SK-N-SH (cell line): ENCODE measurements around the gene CANX. TPM values are rescaled to one million over a fixed set of nuclear protein-coding genes. Genes with fewer than 3 reads are reported as not detected.
A peak's percentile ranks its signal among the peaks of the same experiment; 100 is the strongest.

ENCODE experiments used
- CTCF ChIA-PET: fragments of 300-600, 350-600 bp; formaldehyde crosslinking; extraction: SDS; loops from one replicate; lab custom pipeline; 2021; lab: Yijun Ruan, JAX
- POLR2A ChIA-PET: fragments of 350-600 bp; sonication (Branson Sonifier 250); formaldehyde crosslinking; extraction: SDS; loops from one replicate; lab custom pipeline; 2020; ENCODE audit warnings: antibody characterized with exemption, inconsistent platforms; lab: Yijun Ruan, JAX
- DNase-seq: peaks from one replicate; pipeline ENCODE4 v3.0.0; 2012
- H2AFZ ChIP-seq: fragments of 200-600 bp; sonication (generic); 2 replicates; pipeline ENCODE4 v1.8.1; 2016; ENCODE audit warnings: antibody characterized with exemption, mild to moderate bottlenecking, low read depth
- H3F3A ChIP-seq: fragments of 200-600 bp; sonication (generic); replicated peaks from 2 replicates; pipeline ENCODE3; 2016; ENCODE audit warnings: antibody characterized with exemption, mild to moderate bottlenecking; ENCODE audit not compliant: insufficient read depth
- H3K27ac ChIP-seq, 2 experiments: fragments of 200-500 bp in 1 of 2; fragments of 200-600 bp in 1 of 2; sonication (Bioruptor generic) in 1 of 2; sonication (generic), shearing (Covaris generic) in 1 of 2; 2 replicates each; pipeline versions ENCODE4 v1.5.1 to v1.6.1; 2014 to 2016; ENCODE audit warnings: low read depth in 2 of 2, inconsistent platforms in 1 of 2, low read length in 1 of 2, mild to moderate bottlenecking in 1 of 2, mixed read lengths in 1 of 2
- H3K27me3 ChIP-seq: fragments of 200-600 bp; sonication (generic), shearing (Covaris generic); 2 replicates; pipeline ENCODE4 v1.6.1; 2016; ENCODE audit warnings: mixed run types; ENCODE audit not compliant: insufficient read depth
- H3K36me3 ChIP-seq, 2 experiments: fragments of 200-500 bp in 1 of 2; fragments of 200-600 bp in 1 of 2; sonication (Bioruptor generic) in 1 of 2; sonication (generic) in 1 of 2; replicated peaks in 1 of 2; 2 replicates each; pipeline versions ENCODE3 to v1.5.1; 2014 to 2016; ENCODE audit warnings: low read length in 1 of 2, mild to moderate bottlenecking in 1 of 2; ENCODE audit not compliant: insufficient read depth in 2 of 2, control insufficient read depth in 1 of 2
- H3K4me1 ChIP-seq, 2 experiments: fragments of 200-500 bp in 1 of 2; fragments of 200-600 bp in 1 of 2; sonication (Bioruptor generic) in 1 of 2; sonication (generic), shearing (Covaris generic) in 1 of 2; 2 replicates each; pipeline versions ENCODE4 v1.5.1 to v1.6.1; 2014 to 2016; ENCODE audit warnings: low read depth in 1 of 2, low read length in 1 of 2, mixed run types in 1 of 2; ENCODE audit not compliant: insufficient read depth in 2 of 2, control insufficient read depth in 1 of 2
- H3K4me2 ChIP-seq: fragments of 200-600 bp; sonication (generic), shearing (Covaris generic); 2 replicates; pipeline ENCODE4 v1.6.1; 2017; ENCODE audit warnings: mixed run types
- H3K4me3 ChIP-seq, 2 experiments: fragments of 200-500 bp in 1 of 2; fragments of 200-600 bp in 1 of 2; sonication (Bioruptor generic) in 1 of 2; sonication (generic), shearing (Covaris generic) in 1 of 2; 2 replicates each; pipeline versions ENCODE4 v1.5.1 to v1.8.1; 2014 to 2016; ENCODE audit warnings: low read depth in 2 of 2, inconsistent platforms in 1 of 2, low read length in 1 of 2, mild to moderate bottlenecking in 1 of 2, mixed read lengths in 1 of 2, moderate library complexity in 1 of 2
- H3K79me2 ChIP-seq: fragments of 200-600 bp; sonication (generic); 2 replicates; pipeline ENCODE4 v1.8.1; 2017; ENCODE audit warnings: mild to moderate bottlenecking; ENCODE audit not compliant: insufficient read depth
- H3K9ac ChIP-seq: fragments of 200-600 bp; sonication (generic); 2 replicates; pipeline ENCODE4 v1.6.1; 2017; ENCODE audit warnings: mixed run types
- H3K9me2 ChIP-seq: fragments of 200-600 bp; sonication (generic); 2 replicates; pipeline ENCODE4 v1.6.1; 2017; ENCODE audit warnings: mixed run types
- H3K9me3 ChIP-seq: fragments of 200-600 bp; sonication (generic); 2 replicates; pipeline ENCODE4 v1.6.1; 2017; ENCODE audit warnings: mixed run types, mild to moderate bottlenecking, moderate library complexity
- H4K20me1 ChIP-seq: fragments of 200-600 bp; sonication (generic); 2 replicates; pipeline ENCODE4 v1.6.1; 2017; ENCODE audit warnings: mild to moderate bottlenecking, mixed run types; ENCODE audit not compliant: insufficient read depth
- CTCF ChIP-seq: fragments of 200-600 bp; sonication (generic); IDR thresholded peaks from 2 replicates; pipeline ENCODE4 v1.6.1; 2017; ENCODE audit warnings: antibody characterized with exemption, mild to moderate bottlenecking, moderate library complexity
- ELF1 ChIP-seq: IDR thresholded peaks from 2 replicates; pipeline ENCODE4 v1.4.0; 2012
- EP300 ChIP-seq, 2 experiments: IDR thresholded peaks; 2 replicates each; pipeline versions ENCODE4 v1.4.0 to v1.6.1; 2012; ENCODE audit warnings: borderline replicate concordance in 1 of 2, low read depth in 1 of 2, low read length in 1 of 2
- EZH2phosphoT487 ChIP-seq: fragments of 200-600 bp; sonication (generic); IDR thresholded peaks from 2 replicates; pipeline ENCODE4 v1.6.1; 2017; ENCODE audit warnings: low read depth, mixed run types, mild to moderate bottlenecking, antibody characterized with exemption, moderate library complexity, borderline replicate concordance
- FOSL2 ChIP-seq: IDR thresholded peaks from 2 replicates; pipeline ENCODE4 v1.4.0; 2012; ENCODE audit warnings: low read depth, mild to moderate bottlenecking, moderate library complexity, borderline replicate concordance
- FOXJ3 ChIP-seq: sonication (generic); formaldehyde crosslinking; IDR thresholded peaks from 2 replicates; pipeline ENCODE4 v1.5.1; 2020; ENCODE audit warnings: mild to moderate bottlenecking, missing genetic modification reagents
- FOXM1 ChIP-seq: IDR thresholded peaks from 2 replicates; pipeline ENCODE4 v1.4.0; 2012; ENCODE audit warnings: low read depth, mild to moderate bottlenecking
- GATA2 ChIP-seq: sonication (generic); formaldehyde crosslinking; IDR thresholded peaks from 2 replicates; pipeline ENCODE4 v1.5.0; 2020; ENCODE audit warnings: mild to moderate bottlenecking, missing genetic modification reagents
- JUND ChIP-seq: IDR thresholded peaks from 2 replicates; pipeline ENCODE4 v1.4.0; 2012
- MAX ChIP-seq: IDR thresholded peaks from 2 replicates; pipeline ENCODE4 v1.4.0; 2012; ENCODE audit warnings: low read depth
- NRF1 ChIP-seq: IDR thresholded peaks from 2 replicates; pipeline ENCODE4 v1.6.1; 2012; ENCODE audit warnings: low read depth, mild to moderate bottlenecking, low read length
- RAD21 ChIP-seq: IDR thresholded peaks from 2 replicates; pipeline ENCODE4 v1.6.1; 2012; ENCODE audit warnings: mild to moderate bottlenecking, low read length
- RXRA ChIP-seq: IDR thresholded peaks from 2 replicates; pipeline ENCODE4 v1.4.0; 2012; ENCODE audit warnings: low read depth, mild to moderate bottlenecking, borderline replicate concordance
- TEAD4 ChIP-seq: IDR thresholded peaks from 2 replicates; pipeline ENCODE4 v1.4.0; 2012; ENCODE audit warnings: mild to moderate bottlenecking, borderline replicate concordance; ENCODE audit not compliant: insufficient read depth
- ZBTB33 ChIP-seq: IDR thresholded peaks from 2 replicates; pipeline ENCODE4 v1.4.0; 2012; ENCODE audit warnings: low read depth, borderline replicate concordance
- WGBS: methylation state at CpG from one replicate; pipeline ENCODE4 v1.1.6; 2017; ENCODE audit warnings: low lambda C conversion rate; 5-methylcytosine and 5-hydroxymethylcytosine counted together
- polyA plus RNA-seq, 3 experiments: library from polyadenylated mRNA; depleted of rRNA; stranded (reverse); fragments of >200 nt; gene quantifications; 2 replicates each; pipeline ENCODE4 v1.2.3, GENCODE V29; 2012
- TF ChIP-seq, protein P1 (sequence below): IDR thresholded peaks from 2 replicates; pipeline ENCODE4 v1.4.0; 2012; ENCODE audit warnings: low read depth, borderline replicate concordance
- TF ChIP-seq, protein P2 (sequence below): IDR thresholded peaks from 2 replicates; pipeline ENCODE4 v1.6.1; 2012; ENCODE audit warnings: mild to moderate bottlenecking, low read depth, low read length, moderate library complexity
- TF ChIP-seq, protein P3 (sequence below): fragments of 150-350 bp; IDR thresholded peaks from 2 replicates; pipeline ENCODE4 v1.6.1; 2016; ENCODE audit warnings: mild to moderate bottlenecking, low read depth, low read length

CANX gene
- polyA plus RNA-seq, 1 of the 3 experiments (the other 2 are of a cell fraction), result 215 TPM

DNA sequence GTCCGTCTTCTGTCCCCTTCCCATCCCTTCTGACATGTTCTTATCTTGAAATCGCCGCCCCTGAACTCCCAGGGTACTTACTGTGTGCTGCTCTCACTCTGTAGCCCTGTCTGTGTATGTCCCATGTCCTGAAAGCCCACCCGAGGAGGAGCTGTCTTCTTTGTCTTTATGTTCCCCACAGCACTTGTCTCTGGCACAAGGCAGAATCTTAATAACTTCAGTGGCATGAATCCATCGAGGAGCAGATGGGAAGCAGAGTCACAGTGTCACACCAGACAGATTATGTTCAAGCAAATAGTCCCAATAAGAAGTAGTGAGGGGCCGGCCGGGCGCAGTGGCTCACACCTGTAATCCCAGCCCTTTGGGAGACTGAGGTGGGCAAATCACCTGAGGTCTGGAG, 65.3 kb downstream of the CANX start:
- 83% methylated on average over 8 of the region's 8 CpGs for WGBS
- Histone ChIP-seq H3K36me3 (peaks cover 12 to 16% of the 10 kb centered on the region in 2 experiments), H3K9me3 (no peaks in the 10 kb centered on the region), H3K9ac (no peak overlapping the region), H3F3A (peaks cover 44% of the 10 kb centered on the region), H2AFZ (no peak overlapping the region), H3K27ac (peak overlapping the region in 1 of 2 experiments; percentile 88; a peak in 3 of 4 replicates), H3K4me3 (no peak overlapping the region), H3K4me1 (peaks cover 38 to 54% of the 10 kb centered on the region in 2 experiments), H3K9me2 (no peaks in the 10 kb centered on the region), H4K20me1 (peaks cover 40% of the 10 kb centered on the region), H3K4me2 (0 out of 2 replicates have a peak overlapping the region, but pooled peaks have one; percentile 14), H3K27me3 (no peaks in the 10 kb centered on the region), H3K79me2 (peaks cover 74% of the 10 kb centered on the region)
- TF ChIP-seq CTCF, result no peak
- TF ChIP-seq, protein P1, sequence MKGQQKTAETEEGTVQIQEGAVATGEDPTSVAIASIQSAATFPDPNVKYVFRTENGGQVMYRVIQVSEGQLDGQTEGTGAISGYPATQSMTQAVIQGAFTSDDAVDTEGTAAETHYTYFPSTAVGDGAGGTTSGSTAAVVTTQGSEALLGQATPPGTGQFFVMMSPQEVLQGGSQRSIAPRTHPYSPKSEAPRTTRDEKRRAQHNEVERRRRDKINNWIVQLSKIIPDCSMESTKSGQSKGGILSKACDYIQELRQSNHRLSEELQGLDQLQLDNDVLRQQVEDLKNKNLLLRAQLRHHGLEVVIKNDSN, result no peak
- no peak for TF ChIP-seq FOXJ3
- no peak for TF ChIP-seq ELF1
- no peak for TF ChIP-seq NRF1
- TF ChIP-seq MAX, result no peak
- no peak for TF ChIP-seq EP300 (IDR thresholded peaks at IDR 0.05; ENCODE audit: borderline replicate concordance in 1 of 2, low read depth in 1 of 2, low read length in 1 of 2)
- TF ChIP-seq TEAD4, result no peak
- no peak for TF ChIP-seq EZH2phosphoT487
- TF ChIP-seq, protein P2, sequence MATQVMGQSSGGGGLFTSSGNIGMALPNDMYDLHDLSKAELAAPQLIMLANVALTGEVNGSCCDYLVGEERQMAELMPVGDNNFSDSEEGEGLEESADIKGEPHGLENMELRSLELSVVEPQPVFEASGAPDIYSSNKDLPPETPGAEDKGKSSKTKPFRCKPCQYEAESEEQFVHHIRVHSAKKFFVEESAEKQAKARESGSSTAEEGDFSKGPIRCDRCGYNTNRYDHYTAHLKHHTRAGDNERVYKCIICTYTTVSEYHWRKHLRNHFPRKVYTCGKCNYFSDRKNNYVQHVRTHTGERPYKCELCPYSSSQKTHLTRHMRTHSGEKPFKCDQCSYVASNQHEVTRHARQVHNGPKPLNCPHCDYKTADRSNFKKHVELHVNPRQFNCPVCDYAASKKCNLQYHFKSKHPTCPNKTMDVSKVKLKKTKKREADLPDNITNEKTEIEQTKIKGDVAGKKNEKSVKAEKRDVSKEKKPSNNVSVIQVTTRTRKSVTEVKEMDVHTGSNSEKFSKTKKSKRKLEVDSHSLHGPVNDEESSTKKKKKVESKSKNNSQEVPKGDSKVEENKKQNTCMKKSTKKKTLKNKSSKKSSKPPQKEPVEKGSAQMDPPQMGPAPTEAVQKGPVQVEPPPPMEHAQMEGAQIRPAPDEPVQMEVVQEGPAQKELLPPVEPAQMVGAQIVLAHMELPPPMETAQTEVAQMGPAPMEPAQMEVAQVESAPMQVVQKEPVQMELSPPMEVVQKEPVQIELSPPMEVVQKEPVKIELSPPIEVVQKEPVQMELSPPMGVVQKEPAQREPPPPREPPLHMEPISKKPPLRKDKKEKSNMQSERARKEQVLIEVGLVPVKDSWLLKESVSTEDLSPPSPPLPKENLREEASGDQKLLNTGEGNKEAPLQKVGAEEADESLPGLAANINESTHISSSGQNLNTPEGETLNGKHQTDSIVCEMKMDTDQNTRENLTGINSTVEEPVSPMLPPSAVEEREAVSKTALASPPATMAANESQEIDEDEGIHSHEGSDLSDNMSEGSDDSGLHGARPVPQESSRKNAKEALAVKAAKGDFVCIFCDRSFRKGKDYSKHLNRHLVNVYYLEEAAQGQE, result no peak
- no peak for TF ChIP-seq RXRA
- TF ChIP-seq RAD21, result no peak
- no peak for TF ChIP-seq FOXM1
- TF ChIP-seq ZBTB33, result no peak
- TF ChIP-seq FOSL2, result no peak
- no peak for TF ChIP-seq JUND
- TF ChIP-seq, protein P3, sequence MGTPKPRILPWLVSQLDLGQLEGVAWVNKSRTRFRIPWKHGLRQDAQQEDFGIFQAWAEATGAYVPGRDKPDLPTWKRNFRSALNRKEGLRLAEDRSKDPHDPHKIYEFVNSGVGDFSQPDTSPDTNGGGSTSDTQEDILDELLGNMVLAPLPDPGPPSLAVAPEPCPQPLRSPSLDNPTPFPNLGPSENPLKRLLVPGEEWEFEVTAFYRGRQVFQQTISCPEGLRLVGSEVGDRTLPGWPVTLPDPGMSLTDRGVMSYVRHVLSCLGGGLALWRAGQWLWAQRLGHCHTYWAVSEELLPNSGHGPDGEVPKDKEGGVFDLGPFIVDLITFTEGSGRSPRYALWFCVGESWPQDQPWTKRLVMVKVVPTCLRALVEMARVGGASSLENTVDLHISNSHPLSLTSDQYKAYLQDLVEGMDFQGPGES, result no peak
- TF ChIP-seq GATA2 (CRISPR knock-in tag), result no peak
- ChIA-PET POLR2A (interaction anchor here (0.6 kb wide), 1 partner anchor 58 kb away, joined by 3 read pairs; no protein-coding TSS in a partner anchor), CTCF (interaction anchor here (1.0 to 3.1 kb wide), 9 partner anchors 11 to 143 kb away, joined by 3 to 67 read pairs (median 17); partner anchors contain the start of gene LTC4S)
- DNase-seq, result no peak
